HG02610 (cell line): ENCODE data around the gene NPVF.

Experiments
- ATAC-seq: cut with Tn5 transposase; IDR thresholded peaks from one replicate; pipeline ENCODE4 v1.9.1; 2021; ENCODE audit warnings: mild to moderate bottlenecking, moderate library complexity; ENCODE audit not compliant: unreplicated experiment

The NPVF gene

GRCh38 chr7:25235471-25235870 is 7.2 kb upstream of the NPVF start:
- no peak for ATAC-seq

- ATAC-seq: no peak
These were observed 6.0 kb upstream of the NPVF start for GRCh38 chr7:25234336-25234735.

GRCh38 chr7:25223206-25223605 is 5.1 kb downstream of the NPVF start:
- ATAC-seq: no peak

GRCh38 chr7:25222666-25223065 is 5.6 kb downstream of the NPVF start:
- no peak for ATAC-seq

GRCh38 chr7:25221009-25221408 is 7.3 kb downstream of the NPVF start:
- ATAC-seq: no peak

- no peak for ATAC-seq
These were observed 10.1 kb downstream of the NPVF start for GRCh38 chr7:25218191-25218590.

- no peak for ATAC-seq
These were observed 11.4 kb downstream of the NPVF start for GRCh38 chr7:25216837-25217236.

- no peak for ATAC-seq
These were observed 12.5 kb downstream of the NPVF start for GRCh38 chr7:25215694-25216335.

GRCh38 chr7:25208525-25209221 is 19.6 kb downstream of the NPVF start:
- no peak for ATAC-seq

GRCh38 chr7:25207887-25208286 is 20.4 kb downstream of the NPVF start:
- ATAC-seq: no peak

- ATAC-seq: no peak
These were observed 21.5 kb downstream of the NPVF start for GRCh38 chr7:25206765-25207164.

GRCh38 chr7:25196132-25196896 is 32.0 kb downstream of the NPVF start:
- no peak for ATAC-seq

- ATAC-seq: no peak
These were observed 34.2 kb downstream of the NPVF start for GRCh38 chr7:25194036-25194435.

- no peak for ATAC-seq
These were observed 36.2 kb downstream of the NPVF start for GRCh38 chr7:25192043-25192442.

- ATAC-seq: no peak
These were observed 39.1 kb downstream of the NPVF start for GRCh38 chr7:25189197-25189596.

GRCh38 chr7:25187932-25188331 is 40.4 kb downstream of the NPVF start:
- ATAC-seq: no peak

- no peak for ATAC-seq
These were observed 41.9 kb downstream of the NPVF start for GRCh38 chr7:25186436-25186835.

GRCh38 chr7:25181532-25181931 is 46.8 kb downstream of the NPVF start:
- ATAC-seq: no peak

GRCh38 chr7:25180946-25181345 is 47.3 kb downstream of the NPVF start:
- no peak for ATAC-seq

- peak; percentile 27 for ATAC-seq
These were observed 47.7 kb downstream of the NPVF start for GRCh38 chr7:25180592-25180923.

- ATAC-seq: peak; percentile 95
These were observed 48.3 kb downstream of the NPVF start for GRCh38 chr7:25179771-25180591.
